Embryonic facial prominence (tissue), 1 donor: ENCODE measurements around the gene PLPP1.

Experiments
- DNase-seq: peaks from one replicate; pipeline ENCODE4 v3.0.0-alpha.2; 2016; ENCODE audit errors: extremely low spot score

The PLPP1 gene

DNA sequence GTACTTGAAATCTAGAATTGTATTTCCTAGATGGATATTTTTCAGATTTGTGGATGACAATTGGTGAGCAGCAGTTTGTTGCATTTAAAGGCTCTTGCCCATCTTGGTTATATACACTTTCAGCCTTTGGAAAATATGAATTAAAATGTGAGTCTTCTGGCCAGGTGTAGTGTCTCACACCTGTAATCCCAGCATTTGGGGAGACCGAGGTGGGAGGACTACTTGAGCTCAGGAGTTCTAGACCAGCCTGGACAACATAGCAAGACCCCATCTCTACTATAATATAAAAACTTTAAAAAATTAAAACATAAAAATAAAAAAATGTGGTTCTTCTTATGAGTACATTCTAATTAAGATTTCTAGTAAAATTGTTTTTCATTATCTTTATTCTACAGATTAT is 125.0 kb downstream of the PLPP1 start:
- no peak for DNase-seq

DNA sequence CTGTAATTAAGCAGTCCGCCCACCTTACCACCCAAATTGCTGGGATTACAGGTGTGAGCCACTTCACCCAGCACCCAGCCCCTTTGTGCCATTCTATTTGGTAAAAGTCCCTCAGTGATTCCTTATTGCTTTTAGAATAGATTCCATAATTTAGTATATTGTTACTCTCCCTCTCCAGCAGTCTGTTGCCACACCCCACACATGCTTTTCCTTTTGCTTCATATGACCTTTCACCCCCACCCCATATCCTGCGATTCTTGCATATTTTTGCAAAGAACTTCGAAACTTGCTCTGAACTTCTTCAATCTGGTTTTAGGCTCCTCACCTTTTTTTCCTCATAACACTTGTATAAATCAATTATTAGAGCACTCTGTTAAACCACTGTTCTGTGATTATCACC is 126.8 kb downstream of the PLPP1 start:
- DNase-seq = no peak

DNA sequence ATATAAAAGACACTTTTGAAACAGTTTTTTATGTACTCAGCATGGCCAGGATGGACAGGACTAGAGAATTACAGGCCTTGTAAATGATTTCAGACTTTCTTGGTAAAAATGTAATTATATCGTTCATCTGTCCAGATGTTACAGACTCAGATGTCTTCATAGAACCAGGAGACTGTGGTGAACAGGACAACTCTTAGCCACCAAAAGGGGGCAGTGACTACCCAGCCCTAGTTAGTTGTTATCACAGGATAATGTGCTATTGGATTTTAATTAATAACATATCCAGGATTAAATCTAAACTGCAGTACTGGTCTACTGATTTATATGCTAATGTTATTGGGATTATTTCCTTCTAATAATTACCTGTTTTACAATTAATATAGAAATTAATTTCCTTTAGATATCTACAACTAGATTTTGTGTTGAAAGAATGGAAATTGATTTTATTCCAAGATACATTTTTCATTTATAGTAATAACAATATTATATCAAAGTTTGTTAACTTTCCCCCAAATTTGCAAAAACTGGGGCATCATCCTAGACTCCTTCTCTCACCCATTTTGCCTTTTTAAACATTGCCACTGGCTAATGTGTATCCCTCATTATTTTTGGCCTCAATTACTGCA is 127.6 kb downstream of the PLPP1 start:
- no peak for DNase-seq

DNA sequence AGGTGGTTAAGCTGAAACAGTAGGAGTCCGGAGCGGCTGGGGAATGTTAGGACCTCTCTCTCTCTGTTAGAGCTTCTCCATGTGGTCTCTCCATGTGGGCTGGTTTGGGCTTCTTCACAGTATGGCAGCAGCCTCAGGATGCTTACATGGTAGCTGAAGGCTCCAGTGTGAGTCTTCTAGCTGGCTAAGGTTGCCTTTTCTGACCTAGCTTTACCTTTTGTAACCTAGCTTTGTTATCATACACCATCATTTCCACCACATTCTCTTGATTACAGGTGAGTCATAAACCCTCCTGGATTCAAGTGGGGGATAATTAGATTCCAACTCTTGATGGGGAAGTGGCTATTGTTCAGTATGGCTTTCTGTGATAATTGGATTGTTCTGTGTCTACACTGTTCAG is 128.5 kb downstream of the PLPP1 start:
- DNase-seq = no peak

DNA sequence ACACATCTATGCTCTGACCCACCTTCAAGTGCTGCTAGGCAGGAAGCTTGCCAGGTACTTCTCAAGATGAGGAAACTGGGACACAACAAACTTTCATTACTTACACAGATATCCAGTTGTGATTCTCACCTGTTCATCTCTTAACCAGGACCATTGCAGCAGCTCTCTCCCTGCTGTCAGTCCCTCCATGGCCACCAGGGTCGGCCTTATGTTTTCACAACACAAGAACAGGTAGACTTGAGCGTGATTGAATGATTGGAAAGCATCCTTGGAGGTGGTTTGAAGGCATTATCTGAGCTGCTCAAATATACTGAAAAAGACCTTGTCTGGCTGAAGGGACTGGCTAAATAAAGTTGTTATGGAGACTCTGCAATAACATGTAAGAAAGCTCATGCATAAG is 132.6 kb downstream of the PLPP1 start:
- DNase-seq = no peak

DNA sequence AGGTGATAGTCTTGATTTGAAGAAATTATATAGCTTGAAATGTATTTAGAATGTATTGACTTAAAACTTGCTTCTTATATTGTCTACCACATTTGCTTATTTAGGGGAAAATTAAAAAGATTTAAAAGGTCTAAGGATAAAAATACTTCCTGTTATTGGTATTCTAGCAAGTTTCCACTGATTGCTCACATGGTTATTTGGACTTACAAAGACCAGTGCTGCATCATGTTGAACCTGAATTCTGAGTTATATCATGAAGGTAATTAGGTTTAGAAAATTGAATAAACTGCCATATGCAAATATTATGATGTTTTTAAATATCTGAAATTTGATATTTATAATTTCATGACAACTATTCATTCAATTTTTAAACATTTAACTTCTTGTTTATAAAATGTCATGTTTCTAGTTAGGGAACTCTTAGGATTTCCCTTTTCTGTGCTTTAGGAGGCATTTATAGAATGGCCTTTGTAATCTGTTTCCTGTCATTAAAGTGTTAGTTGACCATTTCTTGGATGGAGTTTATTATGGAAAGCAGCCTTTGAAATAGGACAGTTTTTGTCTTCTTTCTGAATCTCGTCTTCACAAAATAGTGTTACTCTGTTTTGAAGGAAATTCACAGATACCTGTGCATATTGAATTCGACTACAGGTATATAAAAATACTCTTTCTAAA is 141.1 kb downstream of the PLPP1 start:
- no peak for DNase-seq

DNA sequence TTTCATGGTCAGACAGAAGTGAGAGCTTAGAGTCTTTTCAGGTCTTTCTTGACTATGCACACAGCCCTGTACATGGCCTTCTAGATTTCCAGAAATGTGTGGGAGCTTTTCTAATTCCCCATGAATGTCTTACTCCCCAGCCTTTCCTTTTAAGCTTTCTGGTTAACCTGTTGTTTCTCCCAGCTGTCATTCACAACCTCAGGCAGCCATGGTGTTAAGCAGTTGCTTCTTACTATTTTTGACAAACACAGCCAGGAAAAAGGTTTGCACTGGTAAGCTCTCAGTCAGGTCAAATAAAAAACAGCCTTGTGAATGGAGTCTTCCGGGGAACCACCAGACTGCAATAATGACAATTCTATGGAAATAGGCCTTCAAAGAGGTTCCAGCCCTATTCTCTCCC is 142.1 kb downstream of the PLPP1 start:
- DNase-seq = no peak

DNA sequence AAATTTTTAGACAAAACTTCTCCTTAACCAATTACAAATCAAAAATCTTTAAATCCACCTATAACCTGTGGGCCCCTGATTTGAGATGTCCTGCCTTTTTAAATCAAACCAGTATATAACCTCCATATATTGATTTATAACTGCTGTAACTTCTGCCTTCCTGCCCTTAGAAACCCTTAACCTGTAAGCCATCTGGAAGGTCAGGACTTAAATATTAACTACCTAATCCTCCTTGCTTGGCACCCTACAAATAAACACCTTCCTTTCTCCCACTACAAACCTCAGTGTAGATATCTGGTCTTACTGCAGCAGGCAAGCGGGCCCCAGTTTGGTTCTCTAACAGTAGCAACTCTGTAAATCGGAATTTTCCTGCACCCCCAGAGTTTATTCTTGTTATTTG is 143.1 kb downstream of the PLPP1 start:
- DNase-seq = no peak

DNA sequence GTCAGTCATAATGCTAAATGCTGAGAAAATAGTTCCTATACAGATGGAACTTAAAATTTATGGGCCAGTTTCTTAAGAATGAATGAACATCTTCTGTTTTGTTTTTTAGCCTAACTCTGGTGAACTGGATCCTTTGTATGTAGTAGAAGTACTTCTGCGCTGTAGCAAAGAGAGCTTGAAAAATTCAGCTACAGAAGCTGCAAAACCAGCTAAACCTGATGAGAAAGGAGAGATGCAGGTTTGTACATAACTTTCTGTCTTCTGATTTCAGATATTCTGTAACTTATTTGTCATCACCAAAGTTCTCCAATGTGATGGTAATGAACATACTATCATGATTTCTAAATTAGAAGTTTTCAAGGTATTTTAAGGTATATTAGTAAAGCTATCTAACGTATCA is 146.9 kb downstream of the PLPP1 start:
- no peak for DNase-seq

DNA sequence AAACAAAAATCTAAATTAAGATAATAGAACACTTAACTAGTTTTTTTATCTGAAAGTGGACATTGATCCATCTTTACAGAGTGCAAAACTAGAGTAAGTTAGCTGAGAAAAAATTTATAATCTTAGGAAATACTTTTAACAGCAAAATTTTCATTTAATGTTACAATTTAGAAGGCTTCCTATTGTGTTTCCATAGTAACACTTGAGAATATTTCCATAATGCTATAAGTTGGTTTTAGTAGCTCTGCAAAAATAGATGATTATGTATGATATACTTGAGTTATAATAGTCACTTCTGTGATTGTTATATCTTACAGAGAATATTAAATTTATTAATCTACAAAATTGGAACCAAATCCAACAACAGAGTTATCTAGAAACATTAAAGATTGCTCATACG is 148.4 kb downstream of the PLPP1 start:
- DNase-seq = no peak

DNA sequence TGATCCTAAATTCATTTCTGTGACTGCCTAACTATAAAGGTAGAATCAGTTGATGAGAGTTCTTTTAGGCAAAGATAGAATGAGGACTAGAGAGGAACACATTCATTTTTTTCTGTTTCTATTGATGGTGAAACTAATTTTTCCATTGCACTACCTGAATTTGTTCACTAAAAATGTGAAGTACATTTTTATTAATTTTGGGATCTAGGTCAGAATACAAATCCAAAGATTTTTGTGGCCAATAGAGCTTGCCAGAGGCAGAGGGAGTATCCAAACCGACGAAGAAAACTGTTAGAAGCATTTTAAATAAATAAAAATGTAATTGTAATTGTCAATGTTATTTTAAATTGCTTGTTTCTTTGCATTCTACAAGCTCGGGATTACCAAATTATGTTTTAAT is 148.9 kb downstream of the PLPP1 start:
- no peak for DNase-seq

DNA sequence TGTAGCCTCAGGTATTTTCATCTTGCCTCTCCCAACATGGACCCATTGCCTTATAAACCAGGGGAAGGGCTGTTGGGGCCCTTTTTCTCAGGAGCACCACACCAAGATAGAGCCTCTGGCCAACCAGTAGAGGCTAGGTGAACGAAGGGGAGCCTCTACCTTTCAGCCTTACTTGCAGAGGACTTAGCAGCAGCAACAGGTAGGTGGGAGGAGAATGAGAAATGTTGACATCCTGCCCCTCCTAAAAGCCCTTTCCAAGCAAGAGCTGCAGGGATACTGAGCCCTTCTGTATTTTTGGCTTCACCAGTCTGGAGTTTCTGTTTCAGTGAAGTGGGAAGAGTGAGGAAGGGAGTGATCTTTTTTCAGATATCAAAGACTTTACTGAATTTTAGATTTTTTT is 149.5 kb downstream of the PLPP1 start:
- no peak for DNase-seq

DNA sequence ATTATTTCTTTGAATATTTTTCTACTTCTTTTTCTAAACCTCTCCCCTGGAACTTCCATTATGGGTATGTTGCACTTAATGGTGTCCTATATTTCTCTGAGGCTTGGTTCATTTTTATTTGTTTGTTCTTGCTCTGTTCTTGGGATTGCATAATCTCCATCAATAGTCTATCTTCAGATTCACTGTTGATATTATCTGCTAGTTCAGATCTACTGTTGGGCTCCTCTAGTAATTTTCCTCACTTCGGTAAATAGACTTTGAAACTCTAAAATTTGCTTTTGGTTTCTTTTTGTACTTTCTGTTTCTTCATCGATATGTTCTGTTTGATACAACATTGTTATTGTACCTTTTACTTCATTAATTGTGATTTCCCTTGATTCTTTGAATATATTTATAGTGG is 150.7 kb downstream of the PLPP1 start:
- DNase-seq = no peak

DNA sequence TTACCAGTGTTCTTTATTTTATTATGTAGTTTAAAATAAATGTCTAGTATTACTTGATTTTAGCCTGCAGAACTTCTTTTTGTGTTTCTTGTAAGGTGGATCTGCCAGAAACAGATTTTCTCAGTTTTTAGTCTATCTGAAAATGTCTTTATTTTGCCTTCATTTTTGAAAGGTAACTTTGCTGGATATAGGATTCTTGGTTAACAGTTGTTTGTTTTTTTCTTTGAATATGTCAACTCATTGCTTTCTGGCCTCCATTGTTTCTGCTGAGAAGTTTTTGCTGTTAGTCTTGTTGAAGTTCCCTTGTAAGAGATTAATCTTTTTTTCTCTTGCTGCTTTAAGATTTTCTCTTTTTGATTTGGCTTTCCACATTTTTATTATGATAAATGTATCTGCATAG is 151.5 kb downstream of the PLPP1 start:
- DNase-seq = no peak

DNA sequence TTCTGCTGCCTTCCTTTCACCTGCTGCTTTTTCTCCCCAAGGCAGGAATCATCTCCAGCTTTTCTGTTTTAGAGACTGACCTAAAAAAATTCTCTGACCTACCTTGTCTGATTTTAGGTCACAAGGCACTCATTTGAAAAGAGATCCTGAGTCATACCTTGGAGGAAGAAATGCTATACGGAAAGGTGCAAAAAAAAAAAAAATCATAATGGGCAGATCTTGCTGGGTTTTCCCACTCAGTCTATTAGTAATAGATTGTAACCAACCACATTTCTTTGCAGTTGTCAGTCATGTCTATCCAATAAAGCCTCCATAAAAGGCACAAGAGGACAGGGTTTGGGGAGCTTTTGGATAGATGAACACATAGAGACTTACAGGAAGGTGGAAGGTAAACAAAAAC is 157.0 kb downstream of the PLPP1 start:
- no peak for DNase-seq
